Epithelial cell of proximal tubule (primary cell): ENCODE data around the gene CKB. TPM values are rescaled to one million over a fixed set of nuclear protein-coding genes. Genes with fewer than 3 reads are reported as not detected.

Experiments
- DNase-seq: peaks from one replicate; pipeline ENCODE4 v3.0.0-alpha.2; 2011; ENCODE audit warnings: low read depth
- H3K4me3 ChIP-seq: 2 replicates; pipeline ENCODE4 v1.5.1; 2011; ENCODE audit warnings: low read depth, mild to moderate bottlenecking, low read length
- CTCF ChIP-seq: conservative IDR thresholded peaks from 2 replicates; pipeline ENCODE4 v1.5.1; 2012; ENCODE audit warnings: low read depth, mild to moderate bottlenecking, low read length
- total RNA-seq: library from RNA; depleted of rRNA; stranded (reverse); fragments of >200 nt; gene quantifications from 2 replicates; pipeline ENCODE4 v1.2.3, GENCODE V29; 2015

CKB gene
- total RNA-seq, 1 donor from 2014 or later, result 789 TPM

GRCh38 chr14:103530390-103530789, 7.8 kb upstream of the CKB start:
- no peak overlapping the region for H3K4me3 ChIP-seq
- no peak for TF ChIP-seq CTCF
- DNase-seq, result no peak

GRCh38 chr14:103529383-103530365, 7.0 kb upstream of the CKB start:
- H3K4me3 ChIP-seq, result peak overlapping the region; percentile 66
- no peak for TF ChIP-seq CTCF
- DNase-seq, result no peak

GRCh38 chr14:103528587-103529382, 6.2 kb upstream of the CKB start, which contains the start of gene TRMT61A:
Gene TRMT61A, plus strand, starts transcription at chr14:103529196. Its CDS starts 783 bp downstream, at chr14:103529979.
- no peak for DNase-seq
- TF ChIP-seq CTCF, result no peak
- H3K4me3 ChIP-seq, result peak within 1 kb of the TSS; percentile 66

GRCh38 chr14:103528146-103528586, 5.5 kb upstream of the CKB start:
- TF ChIP-seq CTCF, result no peak
- DNase-seq, result no peak
- peak overlapping the region; percentile 66 for H3K4me3 ChIP-seq

GRCh38 chr14:103527408-103528145, 4.9 kb upstream of the CKB start:
- H3K4me3 ChIP-seq, result peak overlapping the region; percentile 66
- DNase-seq, result no peak
- no peak for TF ChIP-seq CTCF

- DNase-seq, result no peak
- TF ChIP-seq CTCF, result no peak
Measured at GRCh38 chr14:103526914-103527248, 4.3 kb upstream of the CKB start.

More at GRCh38 chr14:103526914-103527248, 4.3 kb upstream of the CKB start:
- no peak overlapping the region for H3K4me3 ChIP-seq
